ENCODE data around the gene CORO2A.

- TF ChIP-seq POLR2A (IDR thresholded peaks at IDR 0.05), result no peak
- no peak for TF ChIP-seq CTCF (IDR thresholded peaks at IDR 0.05)
These were observed 22.4 kb upstream of the CORO2A start for GRCh38 chr9:98214811-98215210.
